ENCODE results near the gene GRIK4.
"Not testable (repeated sequence)": the region's sequence is repeated elsewhere in the genome, so short reads cannot be mapped to it uniquely, and the experiment has no call there.

The GRIK4 gene

GRCh38 chr11:120785576-120785975 lies 274.0 kb downstream of the GRIK4 start:
- TF ChIP-seq CTCF (conservative IDR thresholded peaks at IDR 0.05; ENCODE audit: low read length) = no peak
- no peak for DNase-seq (ENCODE audit: low read depth)

GRCh38 chr11:120786206-120786735 lies 274.7 kb downstream of the GRIK4 start:
- DNase-seq (ENCODE audit: low read depth) = no peak
- no peak overlapping the region for H3K4me3 ChIP-seq (ENCODE audit: low read length)
- TF ChIP-seq CTCF (conservative IDR thresholded peaks at IDR 0.05; ENCODE audit: low read length) = no peak

More at GRCh38 chr11:120785576-120785975, 274.0 kb downstream of the GRIK4 start:
- H3K4me3 ChIP-seq (ENCODE audit: low read length) = no peak overlapping the region

GRCh38 chr11:120787224-120787623 lies 275.7 kb downstream of the GRIK4 start:
- DNase-seq (ENCODE audit: low read depth); H3K4me3 ChIP-seq (ENCODE audit: low read length): not testable (repeated sequence)

GRCh38 chr11:120789391-120789790 lies 277.8 kb downstream of the GRIK4 start:
- no peak for DNase-seq (ENCODE audit: low read depth)
- no peak overlapping the region for H3K4me3 ChIP-seq (ENCODE audit: low read length)
- TF ChIP-seq CTCF (conservative IDR thresholded peaks at IDR 0.05; ENCODE audit: low read length) = no peak

GRCh38 chr11:120792306-120792705 lies 280.8 kb downstream of the GRIK4 start:
- DNase-seq (ENCODE audit: low read depth) = no peak
- no peak overlapping the region for H3K4me3 ChIP-seq (ENCODE audit: low read length)
- TF ChIP-seq CTCF (conservative IDR thresholded peaks at IDR 0.05; ENCODE audit: low read length) = no peak

- no peak overlapping the region for H3K4me3 ChIP-seq (ENCODE audit: low read length)
- TF ChIP-seq CTCF (conservative IDR thresholded peaks at IDR 0.05; ENCODE audit: low read length) = no peak
- DNase-seq (ENCODE audit: low read depth) = no peak
These were observed 281.6 kb downstream of the GRIK4 start for GRCh38 chr11:120793150-120793549.

- H3K4me3 ChIP-seq (ENCODE audit: low read length) = no peak overlapping the region
- no peak for DNase-seq (ENCODE audit: low read depth)
- TF ChIP-seq CTCF (conservative IDR thresholded peaks at IDR 0.05; ENCODE audit: low read length) = no peak
These were observed 282.4 kb downstream of the GRIK4 start for GRCh38 chr11:120793806-120794479.
